ENCODE measurements around the gene RPL31.

The RPL31 gene

GRCh38 chr2:100987536-100987935 lies 14.6 kb upstream of the RPL31 start:
- no peak overlapping the region for H3K4me3 ChIP-seq (ENCODE audit: low read length)
- DNase-seq (ENCODE audit: low read depth) = no peak
- no peak overlapping the region for H3K9ac ChIP-seq (ENCODE audit: low read length)
- no peaks in the 10 kb centered on the region for H3K9me3 ChIP-seq (ENCODE audit: control insufficient read depth, low read length)
- no peaks in the 10 kb centered on the region for H3K27me3 ChIP-seq (replicated peaks; ENCODE audit: control insufficient read depth, insufficient read depth, low read length)
- peaks cover 34% of the 10 kb centered on the region for H3K36me3 ChIP-seq (ENCODE audit: control insufficient read depth, insufficient read depth, low read length, severe bottlenecking)
- peaks cover 14% of the 10 kb centered on the region for H3K4me1 ChIP-seq (ENCODE audit: control insufficient read depth, insufficient read depth, low read length)

GRCh38 chr2:100987974-100988373 lies 14.1 kb upstream of the RPL31 start:
- DNase-seq (ENCODE audit: low read depth) = no peak
- H3K27me3 ChIP-seq (replicated peaks; ENCODE audit: control insufficient read depth, insufficient read depth, low read length) = no peaks in the 10 kb centered on the region
- H3K4me3 ChIP-seq (ENCODE audit: low read length) = no peak overlapping the region

GRCh38 chr2:100988630-100989417 lies 13.3 kb upstream of the RPL31 start:
- no peak overlapping the region for H3K9ac ChIP-seq (ENCODE audit: low read length)
- H3K36me3 ChIP-seq (ENCODE audit: control insufficient read depth, insufficient read depth, low read length, severe bottlenecking) = peaks cover 36% of the 10 kb centered on the region
- DNase-seq (ENCODE audit: low read depth) = no peak
- H3K4me3 ChIP-seq (ENCODE audit: low read length) = no peak overlapping the region
- no peaks in the 10 kb centered on the region for H3K9me3 ChIP-seq (ENCODE audit: control insufficient read depth, low read length)
- peaks cover 12% of the 10 kb centered on the region for H3K4me1 ChIP-seq (ENCODE audit: control insufficient read depth, insufficient read depth, low read length)
- no peaks in the 10 kb centered on the region for H3K27me3 ChIP-seq (replicated peaks; ENCODE audit: control insufficient read depth, insufficient read depth, low read length)

More at GRCh38 chr2:100987974-100988373, 14.1 kb upstream of the RPL31 start:
- Histone ChIP-seq H3K9ac (ENCODE audit: low read length) (no peak overlapping the region), H3K9me3 (ENCODE audit: control insufficient read depth, low read length) (no peaks in the 10 kb centered on the region), H3K4me1 (ENCODE audit: control insufficient read depth, insufficient read depth, low read length) (peaks cover 14% of the 10 kb centered on the region), H3K36me3 (ENCODE audit: control insufficient read depth, insufficient read depth, low read length, severe bottlenecking) (peaks cover 31% of the 10 kb centered on the region)

- no peak overlapping the region for H3K9ac ChIP-seq (ENCODE audit: low read length)
Observed at GRCh38 chr2:100989666-100990065, 12.4 kb upstream of the RPL31 start.

DNA sequence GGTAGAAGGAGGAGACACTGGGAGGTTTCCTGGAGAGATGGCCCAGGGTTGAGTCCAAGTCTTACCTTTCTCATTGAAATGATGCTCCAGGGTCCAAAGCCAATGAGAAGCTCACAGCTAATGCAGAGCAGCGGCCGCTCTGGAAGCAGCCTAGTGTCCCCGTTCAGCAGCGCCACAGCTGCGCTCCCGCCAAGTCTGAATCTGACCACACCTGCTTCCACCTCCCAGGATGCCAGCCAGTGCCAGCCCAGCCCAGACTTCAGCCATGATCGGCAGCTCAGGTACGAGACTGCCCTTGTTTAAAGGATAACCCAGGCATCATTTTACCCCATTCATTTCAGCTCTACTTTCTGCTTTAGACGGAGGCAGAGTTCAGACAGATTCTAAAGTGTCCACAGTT lies 11.9 kb upstream of the RPL31 start:
- Histone ChIP-seq H3K4me1 (ENCODE audit: control insufficient read depth, insufficient read depth, low read length) (peaks cover 7% of the 10 kb centered on the region), H3K9ac (ENCODE audit: low read length) (no peak overlapping the region), H3K36me3 (ENCODE audit: control insufficient read depth, insufficient read depth, low read length, severe bottlenecking) (peaks cover 50% of the 10 kb centered on the region), H3K9me3 (ENCODE audit: control insufficient read depth, low read length) (no peaks in the 10 kb centered on the region), H3K4me3 (ENCODE audit: low read length) (no peak overlapping the region), H3K27me3 (replicated peaks; ENCODE audit: control insufficient read depth, insufficient read depth, low read length) (no peaks in the 10 kb centered on the region)
- no peak for DNase-seq (ENCODE audit: low read depth)

More at GRCh38 chr2:100989666-100990065, 12.4 kb upstream of the RPL31 start:
- Histone ChIP-seq H3K4me3 (ENCODE audit: low read length) (no peak overlapping the region), H3K4me1 (ENCODE audit: control insufficient read depth, insufficient read depth, low read length) (peaks cover 7% of the 10 kb centered on the region), H3K36me3 (ENCODE audit: control insufficient read depth, insufficient read depth, low read length, severe bottlenecking) (peaks cover 45% of the 10 kb centered on the region), H3K27me3 (replicated peaks; ENCODE audit: control insufficient read depth, insufficient read depth, low read length) (no peaks in the 10 kb centered on the region), H3K9me3 (ENCODE audit: control insufficient read depth, low read length) (no peaks in the 10 kb centered on the region)
- no peak for DNase-seq (ENCODE audit: low read depth)

- H3K4me1 ChIP-seq (ENCODE audit: control insufficient read depth, insufficient read depth, low read length) = peaks cover 7% of the 10 kb centered on the region
- H3K36me3 ChIP-seq (ENCODE audit: control insufficient read depth, insufficient read depth, low read length, severe bottlenecking) = peaks cover 55% of the 10 kb centered on the region
- no peak overlapping the region for H3K9ac ChIP-seq (ENCODE audit: low read length)
- DNase-seq (ENCODE audit: low read depth) = no peak
- H3K9me3 ChIP-seq (ENCODE audit: control insufficient read depth, low read length) = no peaks in the 10 kb centered on the region
- H3K4me3 ChIP-seq (ENCODE audit: low read length) = no peak overlapping the region
- no peaks in the 10 kb centered on the region for H3K27me3 ChIP-seq (replicated peaks; ENCODE audit: control insufficient read depth, insufficient read depth, low read length)
Observed at GRCh38 chr2:100990650-100991403, 11.3 kb upstream of the RPL31 start.

DNA sequence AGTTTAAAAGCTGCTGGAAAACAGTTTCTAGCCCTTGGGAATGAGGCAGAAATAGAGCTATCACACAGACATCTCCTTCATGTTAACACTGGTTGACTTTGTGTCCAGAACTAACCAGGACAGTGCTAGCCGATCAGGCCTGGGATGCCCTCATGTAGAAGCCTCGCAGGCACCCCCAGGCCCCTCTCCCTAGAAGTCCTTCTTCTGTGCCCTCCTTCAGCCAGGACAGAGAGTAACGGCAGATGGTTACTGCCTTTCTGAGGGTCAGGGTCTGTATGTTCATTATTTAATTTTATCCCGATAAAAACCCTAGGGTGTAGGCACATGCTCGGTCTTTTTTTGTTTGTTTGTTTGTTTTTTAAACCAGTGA lies 10.7 kb upstream of the RPL31 start:
- Histone ChIP-seq H3K27me3 (replicated peaks; ENCODE audit: control insufficient read depth, insufficient read depth, low read length) (no peaks in the 10 kb centered on the region), H3K4me3 (ENCODE audit: low read length) (no peak overlapping the region), H3K4me1 (ENCODE audit: control insufficient read depth, insufficient read depth, low read length) (peaks cover 7% of the 10 kb centered on the region), H3K9me3 (ENCODE audit: control insufficient read depth, low read length) (no peaks in the 10 kb centered on the region), H3K9ac (ENCODE audit: low read length) (no peak overlapping the region), H3K36me3 (ENCODE audit: control insufficient read depth, insufficient read depth, low read length, severe bottlenecking) (peaks cover 61% of the 10 kb centered on the region)
- no peak for DNase-seq (ENCODE audit: low read depth)

- Histone ChIP-seq H3K27me3 (replicated peaks; ENCODE audit: control insufficient read depth, insufficient read depth, low read length) (no peaks in the 10 kb centered on the region), H3K36me3 (ENCODE audit: control insufficient read depth, insufficient read depth, low read length, severe bottlenecking) (peaks cover 57% of the 10 kb centered on the region), H3K4me3 (ENCODE audit: low read length) (no peak overlapping the region), H3K9ac (ENCODE audit: low read length) (no peak overlapping the region), H3K4me1 (ENCODE audit: control insufficient read depth, insufficient read depth, low read length) (peaks cover 7% of the 10 kb centered on the region), H3K9me3 (ENCODE audit: control insufficient read depth, low read length) (no peaks in the 10 kb centered on the region)
- no peak for DNase-seq (ENCODE audit: low read depth)
Observed at GRCh38 chr2:100992262-100992661, 9.8 kb upstream of the RPL31 start.

- no peaks in the 10 kb centered on the region for H3K27me3 ChIP-seq (replicated peaks; ENCODE audit: control insufficient read depth, insufficient read depth, low read length)
- no peak overlapping the region for H3K9ac ChIP-seq (ENCODE audit: low read length)
- peaks cover 47% of the 10 kb centered on the region for H3K36me3 ChIP-seq (ENCODE audit: control insufficient read depth, insufficient read depth, low read length, severe bottlenecking)
- no peak overlapping the region for H3K4me3 ChIP-seq (ENCODE audit: low read length)
- DNase-seq (ENCODE audit: low read depth) = no peak
- H3K4me1 ChIP-seq (ENCODE audit: control insufficient read depth, insufficient read depth, low read length) = peaks cover 16% of the 10 kb centered on the region
- H3K9me3 ChIP-seq (ENCODE audit: control insufficient read depth, low read length) = no peaks in the 10 kb centered on the region
Observed at GRCh38 chr2:100993294-100993693, 8.8 kb upstream of the RPL31 start.

- DNase-seq (ENCODE audit: low read depth) = no peak
- no peaks in the 10 kb centered on the region for H3K9me3 ChIP-seq (ENCODE audit: control insufficient read depth, low read length)
Observed at GRCh38 chr2:100995309-100996075, 6.6 kb upstream of the RPL31 start.

More at GRCh38 chr2:100995309-100996075, 6.6 kb upstream of the RPL31 start:
- Histone ChIP-seq H3K4me1 (ENCODE audit: control insufficient read depth, insufficient read depth, low read length) (peaks cover 18% of the 10 kb centered on the region), H3K9ac (ENCODE audit: low read length) (no peak overlapping the region), H3K36me3 (ENCODE audit: control insufficient read depth, insufficient read depth, low read length, severe bottlenecking) (peaks cover 46% of the 10 kb centered on the region), H3K4me3 (ENCODE audit: low read length) (no peak overlapping the region), H3K27me3 (replicated peaks; ENCODE audit: control insufficient read depth, insufficient read depth, low read length) (no peaks in the 10 kb centered on the region)
